Measurements from ENCODE around the gene SNX13. TPM values are rescaled to one million over a fixed set of nuclear protein-coding genes. Genes with fewer than 3 reads are reported as not detected.

SNX13 gene
- total RNA-seq, 1 experiment from 2014 or later = 41.8 TPM

DNA sequence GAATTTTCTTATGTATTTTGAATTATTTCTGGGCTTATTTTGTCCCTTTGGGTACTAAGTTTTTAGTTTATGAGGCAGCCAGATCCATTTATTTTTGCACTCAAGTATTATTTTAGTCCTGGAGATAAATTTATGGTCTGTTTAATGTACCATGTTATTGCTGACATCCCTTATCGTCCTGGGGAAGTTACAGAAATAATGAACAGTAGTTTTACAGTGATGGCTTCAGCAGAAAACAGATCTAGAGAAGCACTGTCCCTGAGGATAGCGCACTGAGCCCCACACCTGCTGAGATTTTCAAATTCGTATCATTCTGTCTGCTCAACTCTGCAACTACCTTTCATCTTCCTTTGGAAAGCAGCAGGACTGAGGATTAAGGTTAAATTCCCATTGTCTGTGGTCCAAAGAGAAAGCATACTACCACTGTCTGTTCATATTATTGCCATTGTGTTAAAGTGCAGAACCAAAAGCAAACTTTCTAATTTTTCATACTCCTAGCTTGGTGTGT is 168.3 kb downstream of the SNX13 start:
- Histone ChIP-seq H3K4me3 (ENCODE audit: low read depth, low read length) (no peak overlapping the region), H3K36me3 (ENCODE audit: control insufficient read depth, insufficient read depth, low read length) (no peaks in the 10 kb centered on the region), H3K4me1 (peaks cover 8% of the 10 kb centered on the region), H3K27me3 (replicated peaks; ENCODE audit: control insufficient read depth, insufficient read depth, low read length) (no peaks in the 10 kb centered on the region), H3K9me3 (no peaks in the 10 kb centered on the region)
- POLR2A ChIA-PET = no interaction called here
- intact Hi-C loops (cut with micrococcal nuclease; ENCODE audit: unreplicated experiment) = loop anchor here (2.0 to 5.0 kb wide), 3 partner anchors 90 to 350 kb away; no protein-coding TSS in a partner anchor
- H3K4me1 Mint-ChIP-seq (ENCODE audit: low read depth, unreplicated experiment) = no peaks in the 10 kb centered on the region
- H3K27me3 Mint-ChIP-seq (ENCODE audit: insufficient read depth, unreplicated experiment) = no peaks in the 10 kb centered on the region
- no TSS peak for BruUV-seq (replicated peaks)
- no peaks in the 10 kb centered on the region for H3K36me3 Mint-ChIP-seq (ENCODE audit: insufficient read depth, unreplicated experiment)
- TF ChIP-seq, protein P1, sequence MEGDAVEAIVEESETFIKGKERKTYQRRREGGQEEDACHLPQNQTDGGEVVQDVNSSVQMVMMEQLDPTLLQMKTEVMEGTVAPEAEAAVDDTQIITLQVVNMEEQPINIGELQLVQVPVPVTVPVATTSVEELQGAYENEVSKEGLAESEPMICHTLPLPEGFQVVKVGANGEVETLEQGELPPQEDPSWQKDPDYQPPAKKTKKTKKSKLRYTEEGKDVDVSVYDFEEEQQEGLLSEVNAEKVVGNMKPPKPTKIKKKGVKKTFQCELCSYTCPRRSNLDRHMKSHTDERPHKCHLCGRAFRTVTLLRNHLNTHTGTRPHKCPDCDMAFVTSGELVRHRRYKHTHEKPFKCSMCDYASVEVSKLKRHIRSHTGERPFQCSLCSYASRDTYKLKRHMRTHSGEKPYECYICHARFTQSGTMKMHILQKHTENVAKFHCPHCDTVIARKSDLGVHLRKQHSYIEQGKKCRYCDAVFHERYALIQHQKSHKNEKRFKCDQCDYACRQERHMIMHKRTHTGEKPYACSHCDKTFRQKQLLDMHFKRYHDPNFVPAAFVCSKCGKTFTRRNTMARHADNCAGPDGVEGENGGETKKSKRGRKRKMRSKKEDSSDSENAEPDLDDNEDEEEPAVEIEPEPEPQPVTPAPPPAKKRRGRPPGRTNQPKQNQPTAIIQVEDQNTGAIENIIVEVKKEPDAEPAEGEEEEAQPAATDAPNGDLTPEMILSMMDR (IDR thresholded peaks at IDR 0.05; ENCODE audit: insufficient read depth in 1 of 2, low read depth in 1 of 2, low read length in 1 of 2, severe bottlenecking in 1 of 2, unreplicated experiment in 1 of 2) = no peak
- H3K4me3 Mint-ChIP-seq (ENCODE audit: unreplicated experiment) = no peak overlapping the region
- CTCF ChIA-PET = interaction anchor here (1.7 kb wide), 1 partner anchor 65 kb away, joined by 4 read pairs; no protein-coding TSS in a partner anchor
- no peak for DNase-seq
- H3K9me3 Mint-ChIP-seq (ENCODE audit: unreplicated experiment) = no peaks in the 10 kb centered on the region
- no peak overlapping the region for H3K27ac Mint-ChIP-seq (ENCODE audit: unreplicated experiment)

DNA sequence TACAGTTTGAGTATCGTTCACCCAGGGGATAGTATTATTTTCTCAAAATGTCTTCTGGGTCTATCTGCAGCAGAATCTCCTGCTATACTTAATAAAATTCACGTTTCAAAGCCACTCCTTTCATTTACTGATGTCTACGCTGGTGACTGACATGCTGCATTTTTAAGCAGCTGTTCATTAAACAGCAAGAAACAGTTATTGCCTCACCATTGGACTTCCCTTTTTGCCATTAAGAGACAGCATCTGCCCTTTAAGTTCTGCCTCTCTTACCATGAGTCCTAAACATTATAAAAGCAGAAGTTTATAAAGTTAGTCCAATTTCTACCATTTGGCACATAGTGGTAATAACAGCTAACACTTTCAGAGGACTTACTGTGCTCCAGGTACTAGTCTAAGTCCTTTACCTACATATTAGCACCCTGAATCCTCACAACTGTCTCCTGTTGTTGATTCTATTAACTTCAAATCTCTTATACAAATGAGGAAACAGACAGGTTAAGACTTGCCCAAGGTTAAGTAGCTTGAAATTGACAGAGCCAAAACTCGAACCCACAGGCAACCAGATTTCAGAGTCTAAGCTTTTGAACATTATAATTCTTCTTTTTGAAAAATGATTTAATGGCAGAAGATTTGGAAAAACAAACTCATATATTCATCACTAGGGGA is 169.5 kb downstream of the SNX13 start:
- Histone ChIP-seq H3K9me3 (no peaks in the 10 kb centered on the region), H3K4me1 (peaks cover 8% of the 10 kb centered on the region), H3K36me3 (ENCODE audit: control insufficient read depth, insufficient read depth, low read length) (no peaks in the 10 kb centered on the region), H3K27me3 (replicated peaks; ENCODE audit: control insufficient read depth, insufficient read depth, low read length) (no peaks in the 10 kb centered on the region), H3K4me3 (ENCODE audit: low read depth, low read length) (no peak overlapping the region)
- intact Hi-C loops (cut with micrococcal nuclease; ENCODE audit: unreplicated experiment) = loop anchor here (1.0 to 5.0 kb wide), 6 partner anchors 91 to 574 kb away; partner anchors contain the start of gene SNX13
- Mint-ChIP-seq H3K9me3 (ENCODE audit: unreplicated experiment) (no peaks in the 10 kb centered on the region), H3K27me3 (ENCODE audit: insufficient read depth, unreplicated experiment) (no peaks in the 10 kb centered on the region), H3K4me1 (ENCODE audit: low read depth, unreplicated experiment) (no peaks in the 10 kb centered on the region), H3K27ac (ENCODE audit: unreplicated experiment) (no peak overlapping the region), H3K36me3 (ENCODE audit: insufficient read depth, unreplicated experiment) (no peaks in the 10 kb centered on the region), H3K4me3 (ENCODE audit: unreplicated experiment) (no peak overlapping the region)
- TF ChIP-seq, protein P1 (IDR thresholded peaks at IDR 0.05; ENCODE audit: insufficient read depth in 1 of 2, low read depth in 1 of 2, low read length in 1 of 2, severe bottlenecking in 1 of 2, unreplicated experiment in 1 of 2) = no peak
- no peak for DNase-seq
- POLR2A ChIA-PET = no interaction called here
- CTCF ChIA-PET = interaction anchor here (1.2 to 2.2 kb wide), 7 partner anchors 35 to 574 kb away, joined by 3 to 14 read pairs (median 4); no protein-coding TSS in a partner anchor
- BruUV-seq (replicated peaks) = no TSS peak

DNA sequence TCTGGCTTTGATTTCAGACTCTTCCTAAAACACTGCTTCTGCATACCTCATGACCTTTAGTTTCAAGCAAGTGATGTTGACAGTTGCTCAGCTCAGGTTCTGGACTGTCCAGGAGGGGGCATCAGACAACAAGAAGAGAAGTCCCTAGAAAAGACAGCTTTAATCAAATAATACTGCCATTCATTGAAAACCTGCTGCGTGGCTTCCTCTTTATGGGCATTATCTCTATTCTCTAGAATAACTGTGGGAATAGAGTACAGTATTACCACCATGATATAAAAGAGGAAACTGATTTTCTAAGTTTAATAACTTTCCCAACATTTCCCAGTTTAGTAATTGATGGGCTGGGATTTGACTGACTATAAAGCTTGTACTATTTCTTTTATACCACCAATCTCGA is 170.4 kb downstream of the SNX13 start:
- no peaks in the 10 kb centered on the region for H3K27me3 Mint-ChIP-seq (ENCODE audit: insufficient read depth, unreplicated experiment)
- intact Hi-C loops (cut with micrococcal nuclease; ENCODE audit: unreplicated experiment) = loop anchor here (1.0 to 5.0 kb wide), 8 partner anchors 64 to 575 kb away; partner anchors contain the start of gene SNX13
- BruUV-seq (replicated peaks) = no TSS peak
- peaks cover 8% of the 10 kb centered on the region for H3K4me1 ChIP-seq
- H3K4me3 ChIP-seq (ENCODE audit: low read depth, low read length) = no peak overlapping the region
- no peak overlapping the region for H3K27ac Mint-ChIP-seq (ENCODE audit: unreplicated experiment)
- H3K27me3 ChIP-seq (replicated peaks; ENCODE audit: control insufficient read depth, insufficient read depth, low read length) = no peaks in the 10 kb centered on the region
- H3K9me3 ChIP-seq = no peaks in the 10 kb centered on the region
- H3K36me3 ChIP-seq (ENCODE audit: control insufficient read depth, insufficient read depth, low read length) = no peaks in the 10 kb centered on the region
- peak; percentile 73 to 78 for DNase-seq
- no peaks in the 10 kb centered on the region for H3K4me1 Mint-ChIP-seq (ENCODE audit: low read depth, unreplicated experiment)
- TF ChIP-seq, protein P1 (IDR thresholded peaks at IDR 0.05; ENCODE audit: insufficient read depth in 1 of 2, low read depth in 1 of 2, low read length in 1 of 2, severe bottlenecking in 1 of 2, unreplicated experiment in 1 of 2) = peak; percentile 70 to 88
- H3K36me3 Mint-ChIP-seq (ENCODE audit: insufficient read depth, unreplicated experiment) = no peaks in the 10 kb centered on the region
- no peaks in the 10 kb centered on the region for H3K9me3 Mint-ChIP-seq (ENCODE audit: unreplicated experiment)
- ChIA-PET CTCF (interaction anchor here (0.6 to 2.2 kb wide), 13 partner anchors 17 to 583 kb away, joined by 3 to 14 read pairs (median 4); no protein-coding TSS in a partner anchor), POLR2A (no interaction called here)
- no peak overlapping the region for H3K4me3 Mint-ChIP-seq (ENCODE audit: unreplicated experiment)

Data from Caco-2 (cell line).